Body of pancreas (tissue), 4 donors: ENCODE results near the gene DMRT1.

Experiments used
- POLR2A ChIP-seq, 3 donors: fragments of 450-650 bp; IDR thresholded peaks; one replicate each; pipeline ENCODE4 v1.6.1; 2016; ENCODE audit warnings: antibody characterized with exemption in 3 of 3, mild to moderate bottlenecking in 2 of 3
- TF ChIP-seq, protein P1 (sequence below), 7 experiments: fragments of 450-650 bp in 4 of 7; fragments of 200-600 bp in 3 of 7; sonication (generic) in 3 of 7; IDR thresholded peaks; one replicate each; pipeline ENCODE4 v1.5.1; 2016 to 2019; ENCODE audit warnings: antibody characterized with exemption in 7 of 7

DNA sequence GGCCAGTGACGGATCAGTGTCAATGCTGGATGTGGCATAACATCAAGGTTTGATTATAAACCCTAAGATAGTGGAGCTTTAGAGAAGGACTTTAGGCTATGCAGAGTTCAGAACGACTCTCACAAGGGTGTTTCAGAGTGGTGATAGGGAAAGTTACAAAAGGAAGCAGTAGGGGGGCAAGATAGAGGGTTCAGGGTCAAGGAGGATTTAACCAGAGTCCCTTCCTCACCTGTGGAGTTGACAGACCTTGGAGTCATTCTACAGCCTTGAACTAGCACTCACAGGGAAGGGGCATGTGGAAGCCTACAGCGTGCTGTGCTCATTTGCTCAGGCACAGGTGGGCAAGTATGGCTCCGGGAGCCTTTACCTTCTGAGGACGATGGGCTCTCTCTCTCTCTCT is 7.9 kb downstream of the DMRT1 start:
- TF ChIP-seq, protein P1, sequence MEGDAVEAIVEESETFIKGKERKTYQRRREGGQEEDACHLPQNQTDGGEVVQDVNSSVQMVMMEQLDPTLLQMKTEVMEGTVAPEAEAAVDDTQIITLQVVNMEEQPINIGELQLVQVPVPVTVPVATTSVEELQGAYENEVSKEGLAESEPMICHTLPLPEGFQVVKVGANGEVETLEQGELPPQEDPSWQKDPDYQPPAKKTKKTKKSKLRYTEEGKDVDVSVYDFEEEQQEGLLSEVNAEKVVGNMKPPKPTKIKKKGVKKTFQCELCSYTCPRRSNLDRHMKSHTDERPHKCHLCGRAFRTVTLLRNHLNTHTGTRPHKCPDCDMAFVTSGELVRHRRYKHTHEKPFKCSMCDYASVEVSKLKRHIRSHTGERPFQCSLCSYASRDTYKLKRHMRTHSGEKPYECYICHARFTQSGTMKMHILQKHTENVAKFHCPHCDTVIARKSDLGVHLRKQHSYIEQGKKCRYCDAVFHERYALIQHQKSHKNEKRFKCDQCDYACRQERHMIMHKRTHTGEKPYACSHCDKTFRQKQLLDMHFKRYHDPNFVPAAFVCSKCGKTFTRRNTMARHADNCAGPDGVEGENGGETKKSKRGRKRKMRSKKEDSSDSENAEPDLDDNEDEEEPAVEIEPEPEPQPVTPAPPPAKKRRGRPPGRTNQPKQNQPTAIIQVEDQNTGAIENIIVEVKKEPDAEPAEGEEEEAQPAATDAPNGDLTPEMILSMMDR (IDR thresholded peaks at IDR 0.05): no peak
- TF ChIP-seq POLR2A (IDR thresholded peaks at IDR 0.05): no peak
